HEK293T (cell line): Measurements from ENCODE around the gene GNG12.
A peak's percentile ranks its signal among the peaks of the same experiment; 100 is the strongest.

Source experiments
- CTCF ChIA-PET: fragments of 350-600 bp; formaldehyde crosslinking; extraction: SDS; loops from one replicate; lab custom pipeline; 2021; ENCODE audit warnings: antibody characterized with exemption, inconsistent platforms; lab: Yijun Ruan, JAX
- POLR2A ChIA-PET: fragments of 350-600 bp; formaldehyde crosslinking; extraction: SDS; loops from one replicate; lab custom pipeline; 2020; ENCODE audit warnings: antibody characterized with exemption, inconsistent platforms; lab: Yijun Ruan, JAX
- DNase-seq: peaks from one replicate; pipeline ENCODE4 v3.0.0; 2012; ENCODE audit warnings: mixed read lengths; ENCODE audit errors: extremely low spot score
- ARNT ChIP-seq: fragments of 450-650 bp; IDR thresholded peaks from 2 replicates; pipeline ENCODE4 v1.6.1; 2017; ENCODE audit warnings: mild to moderate bottlenecking
- BHLHE40 ChIP-seq: fragments of 450-650 bp; IDR thresholded peaks from 2 replicates; pipeline ENCODE4 v1.6.1; 2016; ENCODE audit warnings: mild to moderate bottlenecking, moderate library complexity, borderline replicate concordance
- CTBP1 ChIP-seq: fragments of 450-650 bp; IDR thresholded peaks from 2 replicates; pipeline ENCODE4 v1.6.1; 2016; ENCODE audit warnings: borderline replicate concordance
- ELF4 ChIP-seq: fragments of 450-650 bp; IDR thresholded peaks from 2 replicates; pipeline ENCODE4 v1.6.1; 2017; ENCODE audit warnings: antibody characterized with exemption
- FOXA1 ChIP-seq: fragments of 450-650 bp; IDR thresholded peaks from 2 replicates; pipeline ENCODE4 v1.6.1; 2016; ENCODE audit warnings: mild to moderate bottlenecking
- FOXK2 ChIP-seq: fragments of 450-650 bp; IDR thresholded peaks from 2 replicates; pipeline ENCODE4 v1.6.1; 2016; ENCODE audit warnings: mild to moderate bottlenecking
- FOXM1 ChIP-seq: fragments of 450-650 bp; IDR thresholded peaks from 2 replicates; pipeline ENCODE4 v1.6.1; 2017; ENCODE audit warnings: mild to moderate bottlenecking, borderline replicate concordance
- HDGF ChIP-seq: fragments of 450-650 bp; IDR thresholded peaks from 2 replicates; pipeline ENCODE4 v1.6.1; 2017; ENCODE audit warnings: antibody characterized with exemption, borderline replicate concordance
- L3MBTL2 ChIP-seq: fragments of 450-650 bp; conservative IDR thresholded peaks from 2 replicates; pipeline ENCODE4 v1.6.1; 2016; ENCODE audit warnings: mild to moderate bottlenecking
- LEF1 ChIP-seq: fragments of 450-650 bp; IDR thresholded peaks from 2 replicates; pipeline ENCODE4 v1.6.1; 2017; ENCODE audit warnings: mild to moderate bottlenecking, borderline replicate concordance
- NFRKB ChIP-seq: fragments of 450-650 bp; IDR thresholded peaks from 2 replicates; pipeline ENCODE4 v1.6.1; 2016; ENCODE audit warnings: mild to moderate bottlenecking, moderate library complexity
- PKNOX1 ChIP-seq: fragments of 450-650 bp; IDR thresholded peaks from 2 replicates; pipeline ENCODE4 v1.6.1; 2016
- SP1 ChIP-seq: fragments of 450-650 bp; IDR thresholded peaks from 2 replicates; pipeline ENCODE4 v1.6.1; 2017
- SUZ12 ChIP-seq: fragments of 450-650 bp; IDR thresholded peaks from 2 replicates; pipeline ENCODE4 v1.6.1; 2016; ENCODE audit warnings: mild to moderate bottlenecking
- TARDBP ChIP-seq: fragments of 450-650 bp; IDR thresholded peaks from 2 replicates; pipeline ENCODE4 v1.6.1; 2016
- ZNF384 ChIP-seq: fragments of 450-650 bp; IDR thresholded peaks from 2 replicates; pipeline ENCODE4 v1.6.1; 2016

The GNG12 gene

GRCh38 chr1:67685558-67686266, 147.6 kb downstream of the GNG12 start:
- DNase-seq, result peak; percentile 25
- TF ChIP-seq HDGF (no peak), CTBP1 (no peak), ELF4 (no peak), FOXK2 (no peak)
- ChIA-PET CTCF (interaction anchor here (1.0 to 1.8 kb wide), 3 partner anchors 15 to 150 kb away, joined by 3 to 8 read pairs (median 5); no protein-coding TSS in a partner anchor), POLR2A (interaction anchor here (0.7 to 4.1 kb wide), 45 partner anchors 9 to 156 kb away, joined by 3 to 42 read pairs (median 6); no protein-coding TSS in a partner anchor)

- ChIA-PET CTCF (interaction anchor here (0.5 to 1.8 kb wide), 5 partner anchors 11 to 770 kb away, joined by 3 to 7 read pairs (median 5); no protein-coding TSS in a partner anchor), POLR2A (interaction anchor here (0.5 to 4.1 kb wide), 51 partner anchors 8 to 547 kb away, joined by 3 to 42 read pairs (median 6); partner anchors contain the start of genes GNG12 and WLS)
- peak; percentile 100 for DNase-seq
- TF ChIP-seq ARNT, result no peak
- TF ChIP-seq FOXM1, result no peak
- no peak for TF ChIP-seq FOXK2
- TF ChIP-seq HDGF, result peak; percentile 100
- TF ChIP-seq LEF1, result no peak
- TF ChIP-seq ELF4, result peak; percentile 89
- no peak for TF ChIP-seq TARDBP
- no peak for TF ChIP-seq ZNF384
- TF ChIP-seq L3MBTL2, result no peak
- no peak for TF ChIP-seq NFRKB
- no peak for TF ChIP-seq CTBP1
- no peak for TF ChIP-seq PKNOX1
- TF ChIP-seq SUZ12, result no peak
Measured at GRCh38 chr1:67685067-67685557, 148.2 kb downstream of the GNG12 start, which contains the start of gene GADD45A. TSS of gene GADD45A (plus strand) at chr1:67685201. CDS start at chr1:67685495, 294 bp downstream.

- TF ChIP-seq PKNOX1, result no peak
- no peak for TF ChIP-seq SP1
- no peak for TF ChIP-seq NFRKB
- no peak for TF ChIP-seq SUZ12
- TF ChIP-seq BHLHE40, result no peak
- no peak for TF ChIP-seq FOXK2
- no peak for TF ChIP-seq TARDBP
- no peak for TF ChIP-seq ZNF384
- no peak for TF ChIP-seq ARNT
- TF ChIP-seq FOXM1, result no peak
- no peak for TF ChIP-seq FOXA1
- TF ChIP-seq LEF1, result no peak
- no peak; the same call in 1 of the 2 replicates for TF ChIP-seq L3MBTL2
- no peak for DNase-seq
- ChIA-PET POLR2A (interaction anchor here (0.5 to 4.1 kb wide), 51 partner anchors 7 to 548 kb away, joined by 3 to 42 read pairs (median 6); partner anchors contain the start of genes GNG12 and WLS), CTCF (interaction anchor here (0.5 to 1.8 kb wide), 6 partner anchors 10 to 770 kb away, joined by 3 to 7 read pairs (median 4); no protein-coding TSS in a partner anchor)
Measured at GRCh38 chr1:67684526-67685066, 148.7 kb downstream of the GNG12 start.

GRCh38 chr1:67683766-67684525, 149.3 kb downstream of the GNG12 start:
- TF ChIP-seq PKNOX1 (no peak), HDGF (no peak), CTBP1 (no peak), ARNT (no peak), ZNF384 (no peak), LEF1 (no peak), ELF4 (no peak), FOXK2 (no peak), L3MBTL2 (no peak), FOXM1 (no peak), TARDBP (no peak), BHLHE40 (no peak), FOXA1 (no peak), SUZ12 (no peak), NFRKB (no peak), SP1 (no peak)
- CTCF ChIA-PET, result interaction anchor here (1.1 to 1.8 kb wide), 5 partner anchors 10 to 151 kb away, joined by 3 to 7 read pairs (median 4); no protein-coding TSS in a partner anchor
- POLR2A ChIA-PET, result interaction anchor here (0.7 to 4.1 kb wide), 26 partner anchors 10 to 548 kb away, joined by 3 to 42 read pairs (median 9); partner anchors contain the start of genes GNG12 and WLS
- no peak for DNase-seq

GRCh38 chr1:67683316-67683715, 150.0 kb downstream of the GNG12 start:
- ChIA-PET POLR2A (interaction anchor here (1.2 to 4.1 kb wide), 5 partner anchors 10 to 148 kb away, joined by 3 to 27 read pairs (median 22); no protein-coding TSS in a partner anchor), CTCF (interaction anchor here (1.1 to 1.8 kb wide), 5 partner anchors 9 to 151 kb away, joined by 3 to 7 read pairs (median 4); no protein-coding TSS in a partner anchor)
- no peak for TF ChIP-seq FOXM1
- TF ChIP-seq SUZ12, result no peak
- no peak for TF ChIP-seq ELF4
- TF ChIP-seq CTBP1, result no peak
- DNase-seq, result no peak
